ENCODE measurements around the gene SAP130.

- TF ChIP-seq, protein P1, sequence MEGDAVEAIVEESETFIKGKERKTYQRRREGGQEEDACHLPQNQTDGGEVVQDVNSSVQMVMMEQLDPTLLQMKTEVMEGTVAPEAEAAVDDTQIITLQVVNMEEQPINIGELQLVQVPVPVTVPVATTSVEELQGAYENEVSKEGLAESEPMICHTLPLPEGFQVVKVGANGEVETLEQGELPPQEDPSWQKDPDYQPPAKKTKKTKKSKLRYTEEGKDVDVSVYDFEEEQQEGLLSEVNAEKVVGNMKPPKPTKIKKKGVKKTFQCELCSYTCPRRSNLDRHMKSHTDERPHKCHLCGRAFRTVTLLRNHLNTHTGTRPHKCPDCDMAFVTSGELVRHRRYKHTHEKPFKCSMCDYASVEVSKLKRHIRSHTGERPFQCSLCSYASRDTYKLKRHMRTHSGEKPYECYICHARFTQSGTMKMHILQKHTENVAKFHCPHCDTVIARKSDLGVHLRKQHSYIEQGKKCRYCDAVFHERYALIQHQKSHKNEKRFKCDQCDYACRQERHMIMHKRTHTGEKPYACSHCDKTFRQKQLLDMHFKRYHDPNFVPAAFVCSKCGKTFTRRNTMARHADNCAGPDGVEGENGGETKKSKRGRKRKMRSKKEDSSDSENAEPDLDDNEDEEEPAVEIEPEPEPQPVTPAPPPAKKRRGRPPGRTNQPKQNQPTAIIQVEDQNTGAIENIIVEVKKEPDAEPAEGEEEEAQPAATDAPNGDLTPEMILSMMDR (IDR thresholded peaks at IDR 0.05) = no peak
- no peak for TF ChIP-seq POLR2A (IDR thresholded peaks at IDR 0.05)
Measured at GRCh38 chr2:127986548-127987079, 41.2 kb downstream of the SAP130 start.
